Osteocyte (in vitro differentiated cells): Measurements from ENCODE around the gene CYP26A1. TPM values are rescaled to one million over a fixed set of nuclear protein-coding genes. Genes with fewer than 3 reads are reported as not detected.
A peak's percentile ranks its signal among the peaks of the same experiment; 100 is the strongest.

ENCODE experiments used
- DNase-seq: peaks from one replicate; pipeline ENCODE4 v3.0.0; 2021; ENCODE audit warnings: mixed read lengths; ENCODE audit not compliant: unreplicated experiment; ENCODE audit errors: extremely low spot score
- H3K27ac Mint-ChIP-seq: one replicate; pipeline ENCODE4 v1.8.0; 2021; ENCODE audit warnings: mild to moderate bottlenecking, mixed read lengths; ENCODE audit not compliant: unreplicated experiment
- H3K27me3 Mint-ChIP-seq: one replicate; pipeline ENCODE4 v1.8.0; 2021; ENCODE audit warnings: mixed read lengths; ENCODE audit not compliant: unreplicated experiment
- H3K36me3 Mint-ChIP-seq: one replicate; pipeline ENCODE4 v1.8.0; 2021; ENCODE audit warnings: mixed read lengths; ENCODE audit not compliant: unreplicated experiment
- H3K4me1 Mint-ChIP-seq: one replicate; pipeline ENCODE4 v1.8.0; 2021; ENCODE audit warnings: mixed read lengths; ENCODE audit not compliant: unreplicated experiment
- H3K4me3 Mint-ChIP-seq: one replicate; pipeline ENCODE4 v1.8.0; 2021; ENCODE audit warnings: mild to moderate bottlenecking, moderate library complexity, mixed read lengths; ENCODE audit not compliant: unreplicated experiment
- H3K9me3 Mint-ChIP-seq: one replicate; pipeline ENCODE4 v1.8.0; 2021; ENCODE audit warnings: mixed read lengths; ENCODE audit not compliant: unreplicated experiment
- total RNA-seq: library from RNA; stranded (reverse); gene quantifications from 2 replicates; pipeline ENCODE4 v1.2.1, GENCODE V29; 2021
- TF ChIP-seq, protein P1 (sequence below): fragments of 200-600 bp; sonication (generic); IDR thresholded peaks from 2 replicates; pipeline ENCODE4 v1.5.0; 2021; ENCODE audit warnings: antibody characterized with exemption, mild to moderate bottlenecking, moderate library complexity

Gene CYP26A1
- total RNA-seq, 1 donor from 2014 or later: not detected

DNA sequence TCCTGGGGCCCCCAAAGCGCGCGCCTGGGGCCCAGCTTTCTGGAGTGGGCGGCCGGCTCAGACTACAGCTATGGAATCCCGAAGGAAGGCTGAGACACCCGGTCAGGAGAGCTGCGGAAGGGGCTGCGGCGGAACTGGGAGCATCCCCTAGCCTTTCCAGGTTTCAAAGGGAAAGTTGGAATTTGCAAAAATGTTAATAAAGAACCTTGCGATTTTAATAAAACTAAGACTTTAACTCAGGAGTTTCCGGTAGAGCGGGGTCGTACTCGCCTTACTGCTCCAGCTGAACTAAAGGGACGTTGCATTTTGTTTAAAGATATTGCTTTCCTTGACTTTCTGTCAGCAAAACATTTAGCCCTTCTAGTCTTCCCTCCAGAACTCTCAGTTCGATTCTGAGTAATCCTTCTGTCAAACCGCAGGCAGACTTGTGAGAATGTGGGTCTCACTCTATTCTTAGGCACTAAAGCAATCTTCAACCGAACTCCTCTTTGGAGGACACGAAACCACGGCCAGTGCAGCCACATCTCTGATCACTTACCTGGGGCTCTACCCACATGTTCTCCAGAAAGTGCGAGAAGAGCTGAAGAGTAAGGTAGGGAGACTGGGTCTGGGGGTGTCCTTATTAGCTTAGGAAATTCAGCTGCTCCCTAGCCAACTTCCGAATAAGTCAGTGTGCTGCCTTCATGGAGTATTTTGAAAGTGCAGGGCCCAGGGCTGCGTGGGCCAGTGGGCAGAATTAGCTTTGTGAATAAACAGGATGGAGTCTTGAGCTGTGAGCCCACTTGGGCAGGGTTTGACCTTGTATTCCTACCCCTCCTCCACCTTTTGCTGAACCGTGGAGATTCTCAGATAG, 1.9 kb downstream of the CYP26A1 start:
- Mint-ChIP-seq H3K27ac (no peak overlapping the region), H3K4me3 (no peak overlapping the region), H3K27me3 (peaks cover 51% of the 10 kb centered on the region), H3K36me3 (no peaks in the 10 kb centered on the region), H3K4me1 (peaks cover 37% of the 10 kb centered on the region), H3K9me3 (no peaks in the 10 kb centered on the region)
- TF ChIP-seq, protein P1, sequence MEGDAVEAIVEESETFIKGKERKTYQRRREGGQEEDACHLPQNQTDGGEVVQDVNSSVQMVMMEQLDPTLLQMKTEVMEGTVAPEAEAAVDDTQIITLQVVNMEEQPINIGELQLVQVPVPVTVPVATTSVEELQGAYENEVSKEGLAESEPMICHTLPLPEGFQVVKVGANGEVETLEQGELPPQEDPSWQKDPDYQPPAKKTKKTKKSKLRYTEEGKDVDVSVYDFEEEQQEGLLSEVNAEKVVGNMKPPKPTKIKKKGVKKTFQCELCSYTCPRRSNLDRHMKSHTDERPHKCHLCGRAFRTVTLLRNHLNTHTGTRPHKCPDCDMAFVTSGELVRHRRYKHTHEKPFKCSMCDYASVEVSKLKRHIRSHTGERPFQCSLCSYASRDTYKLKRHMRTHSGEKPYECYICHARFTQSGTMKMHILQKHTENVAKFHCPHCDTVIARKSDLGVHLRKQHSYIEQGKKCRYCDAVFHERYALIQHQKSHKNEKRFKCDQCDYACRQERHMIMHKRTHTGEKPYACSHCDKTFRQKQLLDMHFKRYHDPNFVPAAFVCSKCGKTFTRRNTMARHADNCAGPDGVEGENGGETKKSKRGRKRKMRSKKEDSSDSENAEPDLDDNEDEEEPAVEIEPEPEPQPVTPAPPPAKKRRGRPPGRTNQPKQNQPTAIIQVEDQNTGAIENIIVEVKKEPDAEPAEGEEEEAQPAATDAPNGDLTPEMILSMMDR: no peak
- DNase-seq: no peak

DNA sequence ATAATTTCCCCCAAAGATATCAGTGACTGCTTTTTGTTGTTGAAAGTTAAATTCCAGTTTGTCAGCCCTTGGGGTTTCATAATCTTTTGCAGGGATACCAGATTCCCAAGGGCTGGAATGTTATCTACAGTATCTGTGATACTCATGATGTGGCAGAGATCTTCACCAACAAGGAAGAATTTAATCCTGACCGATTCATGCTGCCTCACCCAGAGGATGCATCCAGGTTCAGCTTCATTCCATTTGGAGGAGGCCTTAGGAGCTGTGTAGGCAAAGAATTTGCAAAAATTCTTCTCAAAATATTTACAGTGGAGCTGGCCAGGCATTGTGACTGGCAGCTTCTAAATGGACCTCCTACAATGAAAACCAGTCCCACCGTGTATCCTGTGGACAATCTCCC, 3.2 kb downstream of the CYP26A1 start:
- Mint-ChIP-seq H3K4me1 (peaks cover 44% of the 10 kb centered on the region), H3K4me3 (no peak overlapping the region), H3K36me3 (no peaks in the 10 kb centered on the region), H3K27ac (no peak overlapping the region), H3K27me3 (peaks cover 40% of the 10 kb centered on the region), H3K9me3 (no peaks in the 10 kb centered on the region)
- no peak for DNase-seq
- TF ChIP-seq, protein P1: no peak

DNA sequence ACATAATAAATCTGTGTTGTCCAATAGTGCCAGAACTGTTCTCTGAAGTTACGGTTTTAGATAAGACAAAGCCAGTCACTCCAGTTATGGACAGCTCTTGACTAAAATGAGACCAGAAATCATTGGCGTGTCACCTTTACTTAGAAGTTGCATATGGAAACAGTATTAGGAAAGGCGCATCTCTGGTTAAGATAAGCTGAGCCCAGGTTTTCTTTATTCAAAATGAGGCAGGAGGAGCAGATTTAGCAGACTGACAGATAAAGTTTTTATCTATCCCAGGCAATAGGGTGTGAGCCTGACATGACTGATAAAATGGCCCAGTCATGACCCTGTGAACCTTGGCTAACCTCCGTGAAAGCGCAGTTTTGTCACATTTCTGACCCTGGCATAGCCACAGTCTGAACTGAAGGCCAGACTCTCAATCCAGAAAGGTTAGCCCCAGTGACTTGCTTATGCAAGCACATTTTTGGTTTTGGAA, 4.2 kb downstream of the CYP26A1 start:
- TF ChIP-seq, protein P1: no peak
- H3K27me3 Mint-ChIP-seq: peaks cover 30% of the 10 kb centered on the region
- DNase-seq: no peak
- no peak overlapping the region for H3K27ac Mint-ChIP-seq
- H3K4me3 Mint-ChIP-seq: no peak overlapping the region
- no peaks in the 10 kb centered on the region for H3K36me3 Mint-ChIP-seq
- H3K4me1 Mint-ChIP-seq: peaks cover 37% of the 10 kb centered on the region
- H3K9me3 Mint-ChIP-seq: no peaks in the 10 kb centered on the region

DNA sequence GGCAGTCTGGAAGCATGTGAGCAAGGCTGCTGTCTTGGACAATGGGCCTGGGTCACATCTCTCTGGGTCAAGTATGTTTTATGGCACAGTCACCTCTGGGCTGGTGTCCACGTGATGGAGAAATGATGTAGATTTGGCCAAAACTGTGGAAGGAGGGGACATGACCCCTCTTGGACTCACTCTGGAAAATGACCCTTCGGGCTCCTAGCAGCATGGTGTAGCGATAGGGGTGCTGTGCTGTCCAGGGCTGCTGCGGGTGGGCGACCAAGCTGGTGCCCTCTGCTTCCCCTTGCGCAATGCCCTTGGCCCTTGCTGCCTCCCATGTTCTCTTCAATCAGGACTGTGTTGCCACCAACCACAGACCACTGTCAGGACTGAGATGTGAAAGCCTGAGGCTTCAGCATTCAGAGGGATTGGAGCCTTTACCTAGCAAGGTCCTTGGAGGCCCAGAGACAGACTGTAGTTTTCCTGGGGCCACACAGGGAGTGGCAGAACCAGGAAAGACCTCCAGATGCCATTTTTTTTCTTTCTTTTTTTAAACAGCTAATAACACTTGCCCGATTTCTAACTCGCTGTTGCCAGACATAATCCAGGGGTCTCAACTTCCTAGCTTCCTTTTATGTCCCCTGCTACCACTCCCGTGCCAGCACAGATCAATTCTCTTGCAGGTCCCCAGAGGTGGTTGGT, 6.1 kb downstream of the CYP26A1 start:
- H3K4me1 Mint-ChIP-seq: peaks cover 26% of the 10 kb centered on the region
- TF ChIP-seq, protein P1: no peak
- peak; percentile 48 for DNase-seq
- H3K9me3 Mint-ChIP-seq: no peaks in the 10 kb centered on the region
- peak overlapping the region; percentile 36 for H3K4me3 Mint-ChIP-seq
- H3K27ac Mint-ChIP-seq: no peak overlapping the region
- H3K36me3 Mint-ChIP-seq: no peaks in the 10 kb centered on the region
- peaks cover 19% of the 10 kb centered on the region for H3K27me3 Mint-ChIP-seq
